Measurements from ENCODE around the gene SLC25A13. TPM values are rescaled to one million over a fixed set of nuclear protein-coding genes. Genes with fewer than 3 reads are reported as not detected.
"Not testable (repeated sequence)": the region's sequence is repeated elsewhere in the genome, so short reads cannot be mapped to it uniquely, and the experiment has no call there.

SLC25A13 gene
- total RNA-seq, 1 experiment from 2014 or later, result 80.1 TPM

- no peak for DNase-seq
- Histone ChIP-seq H3K4me3 (ENCODE audit: insufficient read depth, low read depth, low read length) (no peak overlapping the region), H3K36me3 (replicated peaks; ENCODE audit: control insufficient read depth, insufficient read depth, low read length) (peaks cover 1% of the 10 kb centered on the region; the same call in 1 of the 2 replicates), H3K27me3 (ENCODE audit: control insufficient read depth, insufficient read depth, low read length) (no peaks in the 10 kb centered on the region)
Observed at GRCh38 chr7:96299496-96299895, 22.4 kb downstream of the SLC25A13 start.

- H3K4me3 ChIP-seq (ENCODE audit: insufficient read depth, low read depth, low read length), result no peak overlapping the region
- H3K27me3 ChIP-seq (ENCODE audit: control insufficient read depth, insufficient read depth, low read length), result no peaks in the 10 kb centered on the region
- peaks cover 1% of the 10 kb centered on the region; the same call in 1 of the 2 replicates for H3K36me3 ChIP-seq (replicated peaks; ENCODE audit: control insufficient read depth, insufficient read depth, low read length)
- DNase-seq, result no peak
Observed at GRCh38 chr7:96297876-96298275, 24.0 kb downstream of the SLC25A13 start.

- H3K36me3 ChIP-seq (replicated peaks; ENCODE audit: control insufficient read depth, insufficient read depth, low read length); DNase-seq; H3K27me3 ChIP-seq (ENCODE audit: control insufficient read depth, insufficient read depth, low read length): not testable (repeated sequence)
Observed at GRCh38 chr7:96297446-96297845, 24.5 kb downstream of the SLC25A13 start.

GRCh38 chr7:96293911-96294310, 28.0 kb downstream of the SLC25A13 start:
- H3K27me3 ChIP-seq (ENCODE audit: control insufficient read depth, insufficient read depth, low read length); H3K36me3 ChIP-seq (replicated peaks; ENCODE audit: control insufficient read depth, insufficient read depth, low read length); H3K4me3 ChIP-seq (ENCODE audit: insufficient read depth, low read depth, low read length); DNase-seq: not testable (repeated sequence)

More at GRCh38 chr7:96297446-96297845, 24.5 kb downstream of the SLC25A13 start:
- H3K4me3 ChIP-seq (ENCODE audit: insufficient read depth, low read depth, low read length), result not testable (repeated sequence)

- Histone ChIP-seq H3K4me3 (ENCODE audit: insufficient read depth, low read depth, low read length) (no peak overlapping the region), H3K27me3 (ENCODE audit: control insufficient read depth, insufficient read depth, low read length) (no peaks in the 10 kb centered on the region), H3K36me3 (replicated peaks; ENCODE audit: control insufficient read depth, insufficient read depth, low read length) (peaks cover 1% of the 10 kb centered on the region; the same call in 1 of the 2 replicates)
- DNase-seq, result no peak
Observed at GRCh38 chr7:96287559-96287958, 34.3 kb downstream of the SLC25A13 start.

- Histone ChIP-seq H3K36me3 (replicated peaks; ENCODE audit: control insufficient read depth, insufficient read depth, low read length) (peaks cover 1% of the 10 kb centered on the region; the same call in 1 of the 2 replicates), H3K27me3 (ENCODE audit: control insufficient read depth, insufficient read depth, low read length) (no peaks in the 10 kb centered on the region), H3K4me3 (ENCODE audit: insufficient read depth, low read depth, low read length) (no peak overlapping the region)
- DNase-seq, result no peak
Observed at GRCh38 chr7:96287132-96287531, 34.8 kb downstream of the SLC25A13 start.

- H3K4me3 ChIP-seq (ENCODE audit: insufficient read depth, low read depth, low read length), result no peak overlapping the region
- no peaks in the 10 kb centered on the region for H3K27me3 ChIP-seq (ENCODE audit: control insufficient read depth, insufficient read depth, low read length)
- no peak for DNase-seq
- peaks cover 1% of the 10 kb centered on the region; the same call in 1 of the 2 replicates for H3K36me3 ChIP-seq (replicated peaks; ENCODE audit: control insufficient read depth, insufficient read depth, low read length)
Observed at GRCh38 chr7:96285579-96285978, 36.3 kb downstream of the SLC25A13 start.

GRCh38 chr7:96284835-96285234, 37.1 kb downstream of the SLC25A13 start:
- no peak for DNase-seq
- no peak overlapping the region for H3K4me3 ChIP-seq (ENCODE audit: insufficient read depth, low read depth, low read length)
- H3K36me3 ChIP-seq (replicated peaks; ENCODE audit: control insufficient read depth, insufficient read depth, low read length), result peaks cover 1% of the 10 kb centered on the region; the same call in 1 of the 2 replicates
- no peaks in the 10 kb centered on the region for H3K27me3 ChIP-seq (ENCODE audit: control insufficient read depth, insufficient read depth, low read length)

GRCh38 chr7:96284240-96284639, 37.7 kb downstream of the SLC25A13 start:
- no peak for DNase-seq
- Histone ChIP-seq H3K36me3 (replicated peaks; ENCODE audit: control insufficient read depth, insufficient read depth, low read length) (peaks cover 1% of the 10 kb centered on the region; the same call in 1 of the 2 replicates), H3K27me3 (ENCODE audit: control insufficient read depth, insufficient read depth, low read length) (no peaks in the 10 kb centered on the region), H3K4me3 (ENCODE audit: insufficient read depth, low read depth, low read length) (no peak overlapping the region)

GRCh38 chr7:96282835-96283234, 39.1 kb downstream of the SLC25A13 start:
- no peak for DNase-seq
- no peaks in the 10 kb centered on the region for H3K27me3 ChIP-seq (ENCODE audit: control insufficient read depth, insufficient read depth, low read length)
- no peak overlapping the region for H3K4me3 ChIP-seq (ENCODE audit: insufficient read depth, low read depth, low read length)

GRCh38 chr7:96277921-96278320, 44.0 kb downstream of the SLC25A13 start:
- Histone ChIP-seq H3K36me3 (replicated peaks; ENCODE audit: control insufficient read depth, insufficient read depth, low read length) (no peaks in the 10 kb centered on the region), H3K4me3 (ENCODE audit: insufficient read depth, low read depth, low read length) (no peak overlapping the region), H3K27me3 (ENCODE audit: control insufficient read depth, insufficient read depth, low read length) (no peaks in the 10 kb centered on the region)
- no peak for DNase-seq

More at GRCh38 chr7:96282835-96283234, 39.1 kb downstream of the SLC25A13 start:
- peaks cover 1% of the 10 kb centered on the region; the same call in 1 of the 2 replicates for H3K36me3 ChIP-seq (replicated peaks; ENCODE audit: control insufficient read depth, insufficient read depth, low read length)

- H3K36me3 ChIP-seq (replicated peaks; ENCODE audit: control insufficient read depth, insufficient read depth, low read length), result no peaks in the 10 kb centered on the region
- no peak for DNase-seq
- H3K27me3 ChIP-seq (ENCODE audit: control insufficient read depth, insufficient read depth, low read length), result no peaks in the 10 kb centered on the region
- H3K4me3 ChIP-seq (ENCODE audit: insufficient read depth, low read depth, low read length), result no peak overlapping the region
Observed at GRCh38 chr7:96276019-96276418, 45.9 kb downstream of the SLC25A13 start.

- no peaks in the 10 kb centered on the region for H3K36me3 ChIP-seq (replicated peaks; ENCODE audit: control insufficient read depth, insufficient read depth, low read length)
- H3K4me3 ChIP-seq (ENCODE audit: insufficient read depth, low read depth, low read length), result no peak overlapping the region
- DNase-seq, result no peak
- H3K27me3 ChIP-seq (ENCODE audit: control insufficient read depth, insufficient read depth, low read length), result no peaks in the 10 kb centered on the region
Observed at GRCh38 chr7:96273716-96274115, 48.2 kb downstream of the SLC25A13 start.

GRCh38 chr7:96269246-96269994, 52.5 kb downstream of the SLC25A13 start:
- Histone ChIP-seq H3K4me3 (ENCODE audit: insufficient read depth, low read depth, low read length) (no peak overlapping the region), H3K27me3 (ENCODE audit: control insufficient read depth, insufficient read depth, low read length) (no peaks in the 10 kb centered on the region), H3K36me3 (replicated peaks; ENCODE audit: control insufficient read depth, insufficient read depth, low read length) (no peaks in the 10 kb centered on the region)
- no peak for DNase-seq

GRCh38 chr7:96266580-96266979, 55.3 kb downstream of the SLC25A13 start:
- no peak for DNase-seq
- no peaks in the 10 kb centered on the region for H3K27me3 ChIP-seq (ENCODE audit: control insufficient read depth, insufficient read depth, low read length)
- no peaks in the 10 kb centered on the region for H3K36me3 ChIP-seq (replicated peaks; ENCODE audit: control insufficient read depth, insufficient read depth, low read length)
- no peak overlapping the region for H3K4me3 ChIP-seq (ENCODE audit: insufficient read depth, low read depth, low read length)
